Muscle layer of colon (tissue), 2 donors: ENCODE measurements around the gene JKAMP.

Experiments used
- H3K27ac ChIP-seq: one replicate; pipeline ENCODE4 v1.7.0; 2013; ENCODE audit warnings: low read depth, mild to moderate bottlenecking, low read length, moderate library complexity
- H3K27me3 ChIP-seq, 2 donors: one replicate each; pipeline ENCODE4 v1.7.0; 2013; ENCODE audit warnings: low read length in 2 of 2, mild to moderate bottlenecking in 2 of 2; ENCODE audit not compliant: insufficient read depth in 2 of 2, control insufficient read depth in 1 of 2
- H3K36me3 ChIP-seq: one replicate; pipeline ENCODE4 v1.7.0; 2013; ENCODE audit warnings: mild to moderate bottlenecking, low read length; ENCODE audit not compliant: insufficient read depth
- H3K4me1 ChIP-seq: one replicate; pipeline ENCODE4 v1.7.0; 2013; ENCODE audit warnings: mild to moderate bottlenecking, low read length; ENCODE audit not compliant: insufficient read depth
- H3K4me3 ChIP-seq, 2 donors: one replicate each; pipeline ENCODE4 v1.7.0; 2013; ENCODE audit warnings: low read length in 2 of 2, low read depth in 1 of 2, mild to moderate bottlenecking in 1 of 2, moderate library complexity in 1 of 2
- H3K9ac ChIP-seq: one replicate; pipeline ENCODE4 v1.7.0; 2013; ENCODE audit warnings: low read length
- H3K9me3 ChIP-seq: one replicate; pipeline ENCODE4 v1.7.0; 2013; ENCODE audit warnings: mild to moderate bottlenecking, low read length
- donor health status: abdominal sarcoma.
- donor health status: Adenocarcinoma of cecum.

JKAMP gene

DNA sequence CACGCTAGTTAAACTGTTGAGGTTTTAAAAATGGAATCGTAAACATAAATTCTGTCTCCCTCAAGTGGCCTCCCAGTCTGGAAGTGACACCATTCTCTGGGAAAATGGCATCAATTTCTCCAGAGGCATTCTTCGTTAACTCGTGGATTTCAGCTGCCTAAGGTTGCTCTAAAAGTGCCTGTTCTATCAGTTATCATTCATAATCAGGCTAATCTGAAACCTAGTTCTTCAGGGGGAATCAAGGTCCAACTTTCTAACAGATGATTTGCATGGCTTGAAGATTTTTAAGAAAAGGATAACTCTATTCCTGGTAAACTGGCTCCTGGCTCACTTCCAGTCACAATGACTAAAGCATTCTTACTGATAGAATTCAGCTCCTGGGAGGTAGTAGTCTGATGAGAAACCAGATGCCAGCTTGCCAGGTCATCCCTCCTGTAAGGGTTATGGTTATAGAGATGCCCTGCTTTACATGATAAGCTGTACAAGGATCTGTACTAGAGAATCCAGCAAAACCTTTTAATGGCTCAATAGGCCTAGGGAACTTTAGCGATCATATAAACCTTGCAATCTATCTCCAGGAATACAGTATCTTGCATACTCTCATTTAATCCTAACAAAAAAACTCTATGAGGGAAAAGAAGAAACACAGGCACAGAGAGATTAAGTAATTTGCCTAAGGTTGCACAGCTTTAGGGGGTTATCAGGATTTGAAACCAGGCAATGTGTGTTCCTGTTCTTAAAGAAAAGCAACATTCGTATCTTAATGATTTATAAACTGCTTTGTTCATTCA is 1.6 kb upstream of the JKAMP start:
- no peaks in the 10 kb centered on the region for H3K27me3 ChIP-seq
- H3K36me3 ChIP-seq = no peaks in the 10 kb centered on the region
- H3K27ac ChIP-seq = peak overlapping the region; percentile 85
- H3K4me1 ChIP-seq = peaks cover 44% of the 10 kb centered on the region
- H3K4me3 ChIP-seq = peak overlapping the region; percentile 85 to 96
- H3K9me3 ChIP-seq = no peaks in the 10 kb centered on the region
- H3K9ac ChIP-seq = peak overlapping the region; percentile 36

DNA sequence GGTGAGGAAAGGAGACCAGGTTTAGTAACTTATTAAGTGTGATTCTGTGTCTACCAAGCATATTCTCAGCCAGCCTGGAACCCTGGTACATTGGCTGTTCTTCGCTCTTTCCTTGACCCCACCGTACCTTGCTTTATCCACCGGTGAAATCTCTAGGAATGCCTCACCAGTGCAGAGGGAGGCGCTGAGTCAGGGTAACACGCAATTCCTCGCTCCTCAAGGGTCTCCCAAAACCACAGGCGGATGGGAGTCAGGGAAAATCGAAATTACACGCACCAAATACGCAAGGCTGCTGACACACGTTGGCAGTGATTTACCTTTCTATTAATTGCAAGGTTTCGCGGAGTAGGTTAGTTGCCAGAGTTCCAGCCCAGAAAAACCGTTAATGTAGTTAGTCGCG is 954 bp upstream of the JKAMP start:
- Histone ChIP-seq H3K27ac (peak overlapping the region; percentile 85), H3K27me3 (no peaks in the 10 kb centered on the region), H3K9me3 (no peaks in the 10 kb centered on the region), H3K9ac (peak overlapping the region; percentile 36), H3K4me1 (peaks cover 44% of the 10 kb centered on the region), H3K4me3 (peak overlapping the region; percentile 85 to 96), H3K36me3 (no peaks in the 10 kb centered on the region)

- Histone ChIP-seq H3K27ac (peak overlapping the region; percentile 85), H3K27me3 (no peaks in the 10 kb centered on the region), H3K36me3 (peaks cover 12% of the 10 kb centered on the region), H3K4me1 (peaks cover 44% of the 10 kb centered on the region), H3K4me3 (peak overlapping the region; percentile 85 to 96), H3K9me3 (no peaks in the 10 kb centered on the region), H3K9ac (peak overlapping the region; percentile 76)
These were observed 390 bp downstream of the JKAMP start for GRCh38 chr14:59484639-59485175.

DNA sequence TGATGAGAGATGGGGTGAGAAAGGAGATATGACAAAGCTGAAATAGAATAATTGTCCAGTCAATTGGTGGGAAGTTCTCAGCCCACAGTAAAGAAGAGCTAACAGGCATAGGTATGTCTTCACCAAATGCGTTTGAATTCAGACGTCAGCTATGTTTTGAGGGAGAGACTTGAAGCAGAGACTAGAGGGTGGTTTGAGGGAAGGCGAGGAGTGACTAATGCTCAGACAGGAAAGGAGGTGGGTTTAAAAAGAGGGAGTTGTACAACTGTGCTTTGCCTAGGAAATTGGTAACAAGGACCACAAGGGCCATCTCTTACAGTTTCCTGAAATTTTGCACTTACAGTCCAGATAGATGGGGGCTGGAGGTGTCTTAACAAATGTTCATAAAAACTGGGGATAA is 6.4 kb downstream of the JKAMP start:
- Histone ChIP-seq H3K36me3 (peaks cover 49% of the 10 kb centered on the region), H3K27me3 (no peaks in the 10 kb centered on the region), H3K9ac (no peak overlapping the region), H3K4me3 (no peak overlapping the region), H3K4me1 (peaks cover 4% of the 10 kb centered on the region), H3K9me3 (no peaks in the 10 kb centered on the region), H3K27ac (no peak overlapping the region)

DNA sequence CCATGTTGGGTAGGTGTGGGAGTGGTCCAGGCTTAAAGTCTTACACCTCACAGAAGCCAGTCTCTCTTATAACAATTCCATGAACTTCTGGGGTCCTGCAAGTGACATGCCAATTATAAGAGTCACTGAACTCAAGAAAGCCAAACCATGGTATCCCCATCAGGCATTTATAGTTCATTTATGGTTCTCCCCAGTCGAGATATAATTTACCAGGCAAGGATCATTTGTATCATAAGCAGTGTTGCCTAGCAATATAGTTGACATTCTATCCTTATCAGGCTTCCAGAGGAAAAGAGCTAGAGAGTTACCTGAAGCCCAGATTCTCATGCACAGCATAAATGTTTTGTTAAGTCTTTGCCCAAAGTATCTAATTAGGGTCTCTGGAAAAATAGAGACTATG is 8.1 kb downstream of the JKAMP start:
- H3K36me3 ChIP-seq = peaks cover 53% of the 10 kb centered on the region

GRCh38 chr14:59500732-59501131 is 16.4 kb downstream of the JKAMP start:
- H3K27ac ChIP-seq = no peak overlapping the region
- H3K9ac ChIP-seq = no peak overlapping the region
- no peaks in the 10 kb centered on the region for H3K4me1 ChIP-seq
- H3K9me3 ChIP-seq = no peaks in the 10 kb centered on the region
- no peaks in the 10 kb centered on the region for H3K27me3 ChIP-seq
- peaks cover 19% of the 10 kb centered on the region for H3K36me3 ChIP-seq
- no peak overlapping the region for H3K4me3 ChIP-seq

More for the DNA sequence above, 8.1 kb downstream of the JKAMP start:
- Histone ChIP-seq H3K4me1 (no peaks in the 10 kb centered on the region), H3K4me3 (no peak overlapping the region), H3K27me3 (no peaks in the 10 kb centered on the region), H3K27ac (no peak overlapping the region), H3K9ac (no peak overlapping the region), H3K9me3 (no peaks in the 10 kb centered on the region)

DNA sequence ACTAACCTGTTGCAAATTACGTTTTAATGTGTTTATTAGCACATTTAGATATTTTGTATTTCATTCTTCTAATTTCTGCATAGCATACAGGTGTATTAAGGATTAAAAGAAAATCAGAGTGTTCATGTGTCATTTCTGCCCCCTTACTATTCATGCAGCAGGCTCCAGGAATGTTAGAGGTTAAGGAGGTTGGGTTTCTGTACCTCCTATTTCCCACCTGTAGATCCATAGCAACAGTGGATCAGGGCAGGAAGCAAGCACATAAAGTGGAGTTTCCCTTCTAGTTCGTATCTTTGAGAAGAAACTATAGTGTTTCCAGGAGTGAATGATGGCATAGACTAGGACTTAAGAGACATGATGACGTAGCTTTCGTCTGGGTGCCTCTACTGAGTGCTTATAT is 18.9 kb downstream of the JKAMP start:
- Histone ChIP-seq H3K27me3 (no peaks in the 10 kb centered on the region), H3K9me3 (no peaks in the 10 kb centered on the region), H3K9ac (no peak overlapping the region)

DNA sequence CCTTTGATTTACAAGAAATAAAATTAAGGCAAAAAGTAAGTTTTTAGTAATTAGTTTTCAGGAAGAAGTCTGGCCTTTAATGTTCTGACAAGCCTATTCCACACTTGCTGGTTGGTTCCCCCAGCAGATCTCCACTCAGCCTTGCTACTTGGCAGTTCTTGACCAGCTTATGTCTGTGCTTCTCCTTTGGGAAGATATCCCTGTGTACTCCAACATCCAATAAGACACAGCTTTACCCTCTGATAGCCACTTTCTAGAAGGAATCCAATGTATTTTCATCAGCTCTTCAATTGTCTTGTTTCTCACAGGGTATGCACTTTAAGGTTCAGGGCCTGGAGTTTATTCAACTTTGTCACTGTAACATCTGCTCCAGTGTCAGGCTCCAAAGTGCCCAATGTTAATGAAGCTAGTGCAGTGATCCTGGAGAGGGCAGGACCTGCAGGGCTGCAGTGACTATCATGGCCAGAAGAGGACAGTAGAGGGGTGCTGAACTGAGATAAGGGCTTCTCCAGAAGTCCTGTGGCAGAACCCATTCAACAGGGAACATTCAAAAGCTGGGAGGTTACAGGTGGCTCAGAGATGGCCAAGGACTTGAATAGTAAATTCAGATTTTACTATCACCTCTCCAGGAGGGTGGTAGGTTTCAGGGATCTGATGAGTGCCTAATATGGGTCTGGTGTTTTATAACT is 22.9 kb downstream of the JKAMP start:
- Histone ChIP-seq H3K9ac (no peak overlapping the region), H3K4me3 (no peak overlapping the region), H3K9me3 (no peaks in the 10 kb centered on the region), H3K27ac (no peak overlapping the region), H3K27me3 (no peaks in the 10 kb centered on the region), H3K36me3 (peaks cover 10% of the 10 kb centered on the region), H3K4me1 (no peaks in the 10 kb centered on the region)

More for the DNA sequence above, 18.9 kb downstream of the JKAMP start:
- Histone ChIP-seq H3K27ac (no peak overlapping the region), H3K4me3 (no peak overlapping the region), H3K36me3 (peaks cover 10% of the 10 kb centered on the region), H3K4me1 (no peaks in the 10 kb centered on the region)

DNA sequence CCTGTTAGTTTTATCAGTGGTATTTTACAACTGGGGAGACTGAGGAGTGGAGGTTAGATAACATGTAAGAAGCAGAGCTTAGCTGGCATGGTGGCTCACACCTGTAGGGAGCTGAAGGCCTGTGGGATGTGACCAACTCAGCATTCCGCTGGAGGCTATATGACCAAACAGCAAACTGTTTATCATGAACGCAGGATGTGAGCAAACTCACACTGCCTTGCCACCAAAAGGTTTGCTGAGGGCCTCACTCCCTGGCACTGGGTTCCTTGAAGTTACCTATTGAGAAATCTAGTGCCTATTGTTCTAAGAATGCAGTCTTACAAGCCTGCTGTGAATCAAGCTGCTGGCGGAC is 23.4 kb downstream of the JKAMP start:
- peaks cover 10% of the 10 kb centered on the region for H3K36me3 ChIP-seq
- no peaks in the 10 kb centered on the region for H3K9me3 ChIP-seq
- no peak overlapping the region for H3K9ac ChIP-seq
- no peak overlapping the region for H3K4me3 ChIP-seq
- H3K4me1 ChIP-seq = no peaks in the 10 kb centered on the region
- no peak overlapping the region for H3K27ac ChIP-seq
- no peaks in the 10 kb centered on the region for H3K27me3 ChIP-seq

DNA sequence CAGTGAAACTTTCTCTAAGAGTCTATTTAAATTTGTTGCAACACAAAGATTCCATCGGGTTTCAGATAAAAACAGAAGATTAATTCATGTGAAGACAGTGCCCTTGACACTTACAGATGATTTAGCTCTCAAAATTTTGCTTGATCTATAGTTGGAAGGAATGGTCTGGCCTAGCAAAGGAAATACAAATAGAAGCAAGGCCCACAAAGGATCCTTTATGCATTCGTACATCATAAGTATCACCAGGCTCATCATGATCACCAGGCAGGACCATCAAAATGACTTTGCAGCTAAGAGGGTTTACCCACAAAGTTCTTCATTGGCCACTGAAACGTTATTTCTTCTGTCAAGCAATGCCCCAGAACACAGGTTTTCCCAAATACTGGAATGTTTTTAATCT is 24.8 kb downstream of the JKAMP start:
- Histone ChIP-seq H3K27ac (no peak overlapping the region), H3K36me3 (peaks cover 6% of the 10 kb centered on the region)

DNA sequence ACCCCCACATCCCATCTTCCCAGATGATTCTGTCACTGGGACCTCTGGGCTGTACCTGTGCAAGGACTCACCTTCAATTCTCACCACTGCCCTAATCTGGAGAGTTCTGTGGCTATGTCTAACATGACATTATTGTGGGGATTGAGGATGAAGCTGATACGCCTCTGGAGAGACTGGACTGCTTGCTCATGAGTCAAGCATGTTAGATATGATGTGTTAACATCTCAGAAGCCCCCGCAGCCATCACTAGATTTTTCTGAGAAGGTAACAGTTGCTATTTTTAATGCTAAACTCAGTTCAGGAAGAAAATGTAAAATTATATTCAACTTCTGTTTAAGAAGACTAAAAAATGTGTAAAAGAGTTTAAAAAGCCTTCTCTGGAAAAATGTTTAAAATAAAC is 25.7 kb downstream of the JKAMP start:
- Histone ChIP-seq H3K4me1 (no peaks in the 10 kb centered on the region), H3K4me3 (no peak overlapping the region), H3K27ac (no peak overlapping the region), H3K36me3 (no peaks in the 10 kb centered on the region), H3K9ac (no peak overlapping the region), H3K9me3 (no peaks in the 10 kb centered on the region), H3K27me3 (no peaks in the 10 kb centered on the region)

More for the DNA sequence above, 24.8 kb downstream of the JKAMP start:
- Histone ChIP-seq H3K27me3 (no peaks in the 10 kb centered on the region), H3K9ac (no peak overlapping the region), H3K4me1 (no peaks in the 10 kb centered on the region), H3K4me3 (no peak overlapping the region), H3K9me3 (no peaks in the 10 kb centered on the region)
